HG02798 (cell line): ENCODE data around the gene ATP5MC2.
"Not testable (repeated sequence)": the region's sequence is repeated elsewhere in the genome, so short reads cannot be mapped to it uniquely, and the experiment has no call there.

Experiments used
- ATAC-seq: cut with Tn5 transposase; IDR thresholded peaks from one replicate; pipeline ENCODE4 v1.9.1; 2021; ENCODE audit warnings: mild to moderate bottlenecking; ENCODE audit not compliant: unreplicated experiment, poor library complexity

The ATP5MC2 gene

DNA sequence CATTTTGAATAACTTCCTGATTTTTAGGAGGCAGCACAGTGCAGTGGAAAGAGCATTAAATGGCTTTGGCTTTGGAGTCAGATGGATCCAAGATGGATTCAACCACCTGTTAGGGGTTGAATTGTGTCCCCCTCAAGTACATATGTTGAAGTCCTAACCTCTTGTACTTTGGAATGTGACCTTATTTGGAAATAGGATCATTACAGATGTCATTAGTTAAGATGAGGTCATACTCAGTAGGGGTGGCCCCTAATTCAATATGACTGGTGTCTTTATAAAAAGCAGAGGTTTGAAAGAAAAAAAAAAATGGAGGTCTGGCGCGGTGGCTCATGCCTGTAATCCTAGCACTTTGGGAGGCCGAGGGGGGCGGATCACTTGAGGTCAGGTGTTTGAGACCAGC lies 18.8 kb downstream of the ATP5MC2 start:
- no peak for ATAC-seq

DNA sequence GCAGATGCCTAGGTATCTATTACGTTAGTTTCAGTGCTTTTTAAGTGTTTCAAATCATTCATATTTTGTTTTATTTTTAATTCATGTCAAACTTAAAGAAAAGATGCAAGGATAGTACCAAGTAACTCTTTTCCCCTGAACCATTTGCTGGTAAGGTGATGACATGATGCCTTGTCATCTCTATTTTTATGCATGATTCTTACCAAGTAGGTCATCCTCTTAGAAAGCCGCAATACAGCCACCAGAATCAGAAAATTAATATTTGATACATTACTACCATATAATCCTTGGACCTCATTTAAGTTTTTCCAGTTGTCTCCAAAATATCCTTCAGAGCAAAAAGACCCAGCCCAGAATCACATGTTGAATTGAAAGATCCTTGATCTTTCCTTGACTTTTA lies 22.3 kb downstream of the ATP5MC2 start:
- no peak for ATAC-seq

DNA sequence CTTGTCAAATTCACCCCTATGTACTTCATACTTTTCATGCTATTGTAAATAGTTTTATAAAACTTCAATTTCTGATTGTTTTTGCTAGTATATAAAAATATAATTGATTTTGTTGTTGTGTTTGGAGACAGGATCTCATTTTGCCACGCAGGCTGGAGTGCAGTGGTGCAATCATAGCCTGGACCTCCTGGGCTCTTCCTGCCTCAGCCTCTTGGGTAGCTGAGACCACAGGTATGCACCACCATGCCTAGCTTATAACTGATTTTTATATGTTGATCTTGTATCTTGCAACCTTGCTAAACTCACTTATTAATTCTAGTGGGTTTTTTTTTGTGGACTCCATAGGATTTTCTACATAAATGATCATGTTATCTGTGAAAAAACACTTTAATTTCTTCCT lies 23.5 kb downstream of the ATP5MC2 start:
- no peak for ATAC-seq

- no peak for ATAC-seq
Measured at GRCh38 chr12:53651737-53652136, 24.1 kb downstream of the ATP5MC2 start.

DNA sequence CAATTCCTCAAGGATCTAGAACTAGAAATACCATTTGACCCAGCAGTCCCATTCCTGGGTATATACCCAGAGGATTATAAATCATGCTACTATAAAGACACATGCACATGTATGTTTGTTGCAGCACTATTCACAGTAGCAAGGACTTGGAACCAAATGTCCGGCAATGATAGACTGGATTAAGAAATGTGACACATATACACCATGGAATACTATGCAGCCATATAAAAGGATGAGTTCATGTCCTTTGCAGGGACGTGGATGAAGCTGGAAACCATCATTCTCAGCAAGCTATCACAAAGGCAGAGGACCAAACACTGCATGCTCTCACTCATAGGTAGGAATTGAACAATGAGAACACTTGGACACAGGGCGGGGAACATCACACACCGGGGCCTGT lies 29.6 kb downstream of the ATP5MC2 start:
- ATAC-seq = not testable (repeated sequence)

DNA sequence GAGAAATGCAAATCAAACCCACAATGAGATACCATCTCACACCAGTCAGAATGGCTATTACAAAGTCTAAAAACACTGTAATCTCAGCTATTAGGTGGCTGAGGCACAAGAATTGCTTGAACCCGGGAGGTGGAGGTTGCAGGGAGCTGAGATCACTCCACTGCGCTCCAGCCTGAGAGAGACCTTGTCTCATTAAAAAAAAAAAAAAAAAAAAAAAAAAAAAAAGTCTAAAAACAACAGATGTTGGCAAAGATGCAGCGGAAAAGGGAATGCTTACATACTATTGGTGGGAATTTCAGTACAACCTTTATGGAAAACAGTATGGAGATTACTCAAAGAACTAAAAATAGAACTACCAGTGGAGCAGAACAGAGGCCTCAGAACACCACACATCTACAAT lies 30.7 kb downstream of the ATP5MC2 start:
- ATAC-seq = no peak

GRCh38 chr12:53644133-53644532 lies 31.8 kb downstream of the ATP5MC2 start:
- no peak for ATAC-seq

- ATAC-seq = no peak
Measured at GRCh38 chr12:53643232-53643979, 32.5 kb downstream of the ATP5MC2 start.

GRCh38 chr12:53638057-53638456 lies 37.8 kb downstream of the ATP5MC2 start:
- ATAC-seq = no peak

DNA sequence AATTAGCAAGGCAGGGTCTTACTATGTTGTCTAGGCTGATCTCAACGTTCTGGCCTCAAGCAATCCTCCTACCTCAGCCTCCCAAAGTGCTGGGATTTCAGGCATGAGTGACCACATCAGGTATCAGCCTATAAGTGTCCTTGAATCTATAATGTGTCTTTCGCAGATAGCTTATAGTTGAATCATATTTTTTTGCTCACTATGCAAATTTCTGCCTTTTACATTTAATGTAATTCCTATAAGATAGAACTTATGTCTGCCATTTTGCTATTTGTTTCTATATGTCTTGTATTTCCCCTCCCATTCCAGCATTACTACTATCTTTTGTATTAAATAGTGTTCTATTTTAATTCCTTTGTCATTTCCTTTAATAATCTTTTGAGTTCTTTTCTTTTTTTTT lies 39.2 kb downstream of the ATP5MC2 start:
- no peak for ATAC-seq

GRCh38 chr12:53635708-53636107 lies 40.2 kb downstream of the ATP5MC2 start:
- not testable (repeated sequence) for ATAC-seq

- no peak for ATAC-seq
Measured at GRCh38 chr12:53631721-53632120, 44.2 kb downstream of the ATP5MC2 start.

- no peak for ATAC-seq
Measured at GRCh38 chr12:53627919-53628318, 48.0 kb downstream of the ATP5MC2 start.

- ATAC-seq = peak; percentile 1
Measured at GRCh38 chr12:53626702-53627169, 49.1 kb downstream of the ATP5MC2 start.

GRCh38 chr12:53625946-53626701 lies 49.8 kb downstream of the ATP5MC2 start, which contains the start of gene ATF7:
ATF7 (minus strand) TSS chr12:53626382; CDS start chr12:53601000, 25,382 bp downstream.
- ATAC-seq = peak; percentile 97

DNA sequence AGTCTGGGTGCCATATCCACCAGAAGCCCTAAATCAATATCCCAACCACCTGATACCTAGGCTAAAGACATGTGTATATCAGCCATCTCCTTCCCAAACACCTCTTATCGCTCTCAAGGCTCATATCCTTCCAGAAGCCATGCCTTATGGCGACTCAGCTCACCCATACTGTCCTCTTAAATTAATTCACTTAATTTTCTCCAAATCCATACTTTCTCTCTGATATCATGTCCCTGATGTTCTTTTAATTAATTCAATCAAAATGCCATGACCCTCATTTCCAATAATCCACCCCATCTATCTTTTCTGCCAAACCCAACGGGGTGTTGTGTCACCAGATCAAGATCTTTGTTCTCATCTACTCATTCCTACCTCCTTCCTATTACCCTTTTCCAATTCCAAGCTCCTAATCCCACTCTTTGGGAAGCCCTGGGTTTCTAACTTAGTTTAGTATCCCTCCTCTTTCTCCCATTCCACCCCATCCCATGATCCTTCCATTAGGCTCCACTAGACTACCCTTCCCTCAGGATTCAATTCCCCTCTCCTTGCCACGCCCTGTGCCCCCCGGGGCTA lies 50.4 kb downstream of the ATP5MC2 start:
- ATAC-seq = no peak

- no peak for ATAC-seq
Measured at GRCh38 chr12:53624956-53625355, 50.9 kb downstream of the ATP5MC2 start.

- no peak for ATAC-seq
Measured at GRCh38 chr12:53624458-53624857, 51.4 kb downstream of the ATP5MC2 start.

GRCh38 chr12:53623548-53624385 lies 52.1 kb downstream of the ATP5MC2 start:
- ATAC-seq = no peak

DNA sequence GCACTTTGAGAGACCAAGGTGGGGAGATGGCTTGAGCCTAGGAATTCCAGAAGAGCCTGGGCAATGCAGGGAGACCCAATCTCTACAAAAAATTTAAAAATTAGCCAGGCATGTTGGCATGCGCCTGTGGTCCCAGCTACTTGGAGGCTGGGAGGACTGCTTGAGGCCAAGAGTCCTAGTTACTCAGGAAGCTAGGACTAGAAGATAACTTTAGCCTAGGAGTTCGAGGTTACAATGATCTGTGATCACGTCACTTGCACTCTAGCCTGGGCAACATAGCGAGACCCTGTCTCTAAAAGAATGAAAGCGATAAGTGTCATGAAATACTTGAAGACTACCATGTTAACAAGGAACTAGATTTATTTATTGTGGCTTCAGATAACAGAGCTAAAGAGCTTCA lies 53.2 kb downstream of the ATP5MC2 start:
- ATAC-seq = no peak
